Tibial nerve (tissue), 4 donors: ENCODE results near the gene ZDHHC7. TPM values are rescaled to one million over a fixed set of nuclear protein-coding genes. Genes with fewer than 3 reads are reported as not detected.

Experiments
- DNase-seq, 2 donors: peaks; one replicate each; pipeline ENCODE4 v3.0.0-alpha.2; 2019; ENCODE audit warnings: low spot score in 2 of 2
- H3K27ac ChIP-seq, 4 donors: fragments of 200-600 bp; sonication (generic) in 3 of 4; one replicate each; pipeline ENCODE4 v1.5.1; 2017 to 2019; ENCODE audit warnings: mild to moderate bottlenecking in 1 of 4
- H3K27me3 ChIP-seq, 2 donors: fragments of 200-600 bp; sonication (generic) in 1 of 2; one replicate each; pipeline versions ENCODE4 v1.5.1 to v1.6.0; 2017 to 2019
- H3K36me3 ChIP-seq, 3 donors: fragments of 200-600 bp; sonication (generic); one replicate each; pipeline ENCODE4 v1.5.1; 2018 to 2019
- H3K4me1 ChIP-seq, 4 donors: fragments of 200-600 bp; sonication (generic) in 3 of 4; one replicate each; pipeline ENCODE4 v1.5.1; 2017 to 2019
- H3K4me3 ChIP-seq, 4 donors: fragments of 200-600 bp; sonication (generic) in 3 of 4; one replicate each; pipeline ENCODE4 v1.5.1; 2017 to 2019; ENCODE audit warnings: mild to moderate bottlenecking in 1 of 4, moderate library complexity in 1 of 4
- H3K9me3 ChIP-seq, 4 donors: fragments of 200-600 bp; sonication (generic) in 3 of 4; one replicate each; pipeline ENCODE4 v1.5.1; 2017 to 2019
- CTCF ChIP-seq, 5 experiments: fragments of 200-600 bp in 3 of 5; fragments of 450-650 bp in 2 of 5; sonication (generic) in 3 of 5; IDR thresholded peaks; one replicate each; pipeline ENCODE4 v1.5.1; 2016 to 2019; ENCODE audit warnings: antibody characterized with exemption in 5 of 5, mild to moderate bottlenecking in 3 of 5, moderate library complexity in 2 of 5
- EP300 ChIP-seq, 2 donors: sonication (generic); formaldehyde crosslinking; IDR thresholded peaks; one replicate each; pipeline ENCODE4 v1.6.1; 2017; ENCODE audit warnings: antibody characterized with exemption in 2 of 2, mild to moderate bottlenecking in 1 of 2
- POLR2A ChIP-seq, 2 donors: fragments of 450-650 bp; IDR thresholded peaks; one replicate each; pipeline ENCODE4 v1.6.1; 2017; ENCODE audit warnings: antibody characterized with exemption in 2 of 2, mild to moderate bottlenecking in 2 of 2, moderate library complexity in 2 of 2
- WGBS, 2 donors: methylation state at CpG; one replicate each; pipeline ENCODE4 v1.1.5; 2018; 5-methylcytosine and 5-hydroxymethylcytosine counted together
- total RNA-seq, 4 donors: library from RNA; depleted of rRNA; stranded (reverse); fragments of >200 nt; gene quantifications; one replicate each; pipeline ENCODE4 v1.1.0, GENCODE V29; 2016

The ZDHHC7 gene
- total RNA-seq, 4 donors from 2014 or later = 58.1 to 75.6 (median 62.6) TPM

GRCh38 chr16:84996365-84996764 lies 15.0 kb downstream of the ZDHHC7 start:
- WGBS, 2 donors = 92 to 96% methylated on average over 11 of the region's 11 CpGs
- Histone ChIP-seq H3K4me1 (peaks cover 0 to 75% (median 38%) of the 10 kb centered on the region in 4 donors), H3K4me3 (no peak overlapping the region), H3K27ac (peak overlapping the region in 2 of 4 donors; percentile 91 to 94), H3K27me3 (no peaks in the 10 kb centered on the region), H3K36me3 (peaks cover 0 to 25% (median 0%) of the 10 kb centered on the region in 3 donors), H3K9me3 (no peaks in the 10 kb centered on the region)
- no peak for DNase-seq
- TF ChIP-seq POLR2A (IDR thresholded peaks at IDR 0.05) (no peak), CTCF (IDR thresholded peaks at IDR 0.05) (no peak), EP300 (IDR thresholded peaks at IDR 0.05) (no peak)

- no peak for DNase-seq
- peaks cover 0 to 30% (median 2%) of the 10 kb centered on the region in 3 donors for H3K36me3 ChIP-seq
- H3K9me3 ChIP-seq = no peaks in the 10 kb centered on the region
- WGBS, 2 donors = 96 to 98% methylated on average over 8 of the region's 8 CpGs
- H3K27me3 ChIP-seq = no peaks in the 10 kb centered on the region
- TF ChIP-seq CTCF (IDR thresholded peaks at IDR 0.05) (no peak), EP300 (IDR thresholded peaks at IDR 0.05) (no peak), POLR2A (IDR thresholded peaks at IDR 0.05) (no peak)
- peaks cover 0 to 69% (median 34%) of the 10 kb centered on the region in 4 donors for H3K4me1 ChIP-seq
- H3K4me3 ChIP-seq = no peak overlapping the region
- H3K27ac ChIP-seq = peak overlapping the region in 3 of 4 donors; percentile 80 to 94 (median 91)
Observed at GRCh38 chr16:84995663-84996062, 15.7 kb downstream of the ZDHHC7 start.

GRCh38 chr16:84993926-84994325 lies 17.4 kb downstream of the ZDHHC7 start:
- WGBS, 2 donors = 90 to 97% methylated on average over 7 to 8 of the region's 8 CpGs
- peaks cover 6 to 40% (median 10%) of the 10 kb centered on the region in 3 donors for H3K36me3 ChIP-seq
- H3K27ac ChIP-seq = peak overlapping the region; percentile 35 to 94 (median 86)

GRCh38 chr16:84992717-84993075 lies 18.6 kb downstream of the ZDHHC7 start:
- Histone ChIP-seq H3K27ac (peak overlapping the region; percentile 32 to 94 (median 72)), H3K36me3 (peaks cover 6 to 52% (median 10%) of the 10 kb centered on the region in 3 donors), H3K27me3 (no peaks in the 10 kb centered on the region), H3K4me1 (peaks cover 0 to 49% (median 32%) of the 10 kb centered on the region in 4 donors), H3K9me3 (no peaks in the 10 kb centered on the region), H3K4me3 (no peak overlapping the region)
- no peak for TF ChIP-seq CTCF (IDR thresholded peaks at IDR 0.05)
- TF ChIP-seq EP300 (IDR thresholded peaks at IDR 0.05) = peak in 1 of 2 donors; percentile 35
- 24 to 30% methylated on average over 3 of the region's 3 CpGs for WGBS, 2 donors
- no peak for DNase-seq

More at GRCh38 chr16:84993926-84994325, 17.4 kb downstream of the ZDHHC7 start:
- H3K27me3 ChIP-seq = no peaks in the 10 kb centered on the region
- TF ChIP-seq CTCF (IDR thresholded peaks at IDR 0.05) = no peak
- no peak for TF ChIP-seq POLR2A (IDR thresholded peaks at IDR 0.05)
- no peak for TF ChIP-seq EP300 (IDR thresholded peaks at IDR 0.05)
- DNase-seq = no peak
- no peak overlapping the region for H3K4me3 ChIP-seq
- H3K9me3 ChIP-seq = no peaks in the 10 kb centered on the region
- peaks cover 0 to 52% (median 32%) of the 10 kb centered on the region in 4 donors for H3K4me1 ChIP-seq

GRCh38 chr16:84990782-84991181 lies 20.6 kb downstream of the ZDHHC7 start:
- TF ChIP-seq POLR2A (IDR thresholded peaks at IDR 0.05) (no peak), CTCF (IDR thresholded peaks at IDR 0.05) (no peak), EP300 (IDR thresholded peaks at IDR 0.05) (no peak)
- Histone ChIP-seq H3K27ac (no peak overlapping the region), H3K9me3 (no peaks in the 10 kb centered on the region), H3K36me3 (peaks cover 9 to 68% (median 10%) of the 10 kb centered on the region in 3 donors), H3K4me1 (peaks cover 0 to 56% (median 35%) of the 10 kb centered on the region in 4 donors), H3K4me3 (no peak overlapping the region), H3K27me3 (no peaks in the 10 kb centered on the region)
- no peak for DNase-seq
- WGBS, 2 donors = 92 to 93% methylated on average over 9 of the region's 9 CpGs
